ENCODE measurements around the gene RFPL4A.

- TF ChIP-seq CTCF (IDR thresholded peaks at IDR 0.05) (no peak), EZH2phosphoT487 (IDR thresholded peaks at IDR 0.05) (no peak), EZH2 (IDR thresholded peaks at IDR 0.05) (no peak)
Measured at GRCh38 chr19:55711719-55712118, 47.2 kb upstream of the RFPL4A start.

All from neural progenitor cell (in vitro differentiated cells).